MM.1S (cell line): ENCODE measurements around the gene EFL1.

Experiments
- EZH2 ChIP-seq: fragments of 300-600 bp; sonication (generic); optimal IDR thresholded peaks from 2 replicates; pipeline ENCODE3; 2017; ENCODE audit warnings: low read depth, mild to moderate bottlenecking, antibody characterized with exemption, low read length, mixed read lengths
- EZH2phosphoT487 ChIP-seq: fragments of 300-600 bp; sonication (generic); IDR thresholded peaks from 2 replicates; pipeline ENCODE4 v1.6.1; 2018; ENCODE audit warnings: antibody characterized with exemption, low read length
- TF ChIP-seq, protein P1 (sequence below): fragments of 300-600 bp; sonication (generic); IDR thresholded peaks from 2 replicates; pipeline ENCODE4 v1.5.1; 2016; ENCODE audit warnings: antibody characterized with exemption, low read length, mixed read lengths

DNA sequence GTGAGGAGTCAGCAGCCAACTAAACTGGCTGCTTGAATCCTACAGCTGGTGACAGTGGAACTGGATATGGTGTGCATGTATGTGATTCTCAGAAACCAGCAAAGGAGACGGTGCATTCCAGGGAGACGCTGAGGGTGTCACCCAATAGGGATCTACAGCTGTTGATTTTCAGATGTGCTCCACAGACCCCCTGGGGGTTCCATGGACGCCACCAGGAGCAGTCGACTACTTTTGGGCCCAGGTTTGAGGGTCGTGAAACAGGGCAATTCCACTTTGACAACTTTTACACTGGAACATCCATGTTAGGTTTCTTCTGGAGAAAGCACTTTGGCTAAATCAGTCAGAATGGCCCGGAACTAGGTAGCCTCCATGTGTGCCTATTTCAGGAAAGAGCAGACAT is 145.2 kb downstream of the EFL1 start:
- TF ChIP-seq, protein P1, sequence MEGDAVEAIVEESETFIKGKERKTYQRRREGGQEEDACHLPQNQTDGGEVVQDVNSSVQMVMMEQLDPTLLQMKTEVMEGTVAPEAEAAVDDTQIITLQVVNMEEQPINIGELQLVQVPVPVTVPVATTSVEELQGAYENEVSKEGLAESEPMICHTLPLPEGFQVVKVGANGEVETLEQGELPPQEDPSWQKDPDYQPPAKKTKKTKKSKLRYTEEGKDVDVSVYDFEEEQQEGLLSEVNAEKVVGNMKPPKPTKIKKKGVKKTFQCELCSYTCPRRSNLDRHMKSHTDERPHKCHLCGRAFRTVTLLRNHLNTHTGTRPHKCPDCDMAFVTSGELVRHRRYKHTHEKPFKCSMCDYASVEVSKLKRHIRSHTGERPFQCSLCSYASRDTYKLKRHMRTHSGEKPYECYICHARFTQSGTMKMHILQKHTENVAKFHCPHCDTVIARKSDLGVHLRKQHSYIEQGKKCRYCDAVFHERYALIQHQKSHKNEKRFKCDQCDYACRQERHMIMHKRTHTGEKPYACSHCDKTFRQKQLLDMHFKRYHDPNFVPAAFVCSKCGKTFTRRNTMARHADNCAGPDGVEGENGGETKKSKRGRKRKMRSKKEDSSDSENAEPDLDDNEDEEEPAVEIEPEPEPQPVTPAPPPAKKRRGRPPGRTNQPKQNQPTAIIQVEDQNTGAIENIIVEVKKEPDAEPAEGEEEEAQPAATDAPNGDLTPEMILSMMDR = no peak
- no peak for TF ChIP-seq EZH2phosphoT487
- TF ChIP-seq EZH2 = no peak
